HEK293T (cell line): ENCODE measurements around the gene BORCS6.

Experiments used
- CTCF ChIA-PET: fragments of 350-600 bp; formaldehyde crosslinking; extraction: SDS; loops from one replicate; lab custom pipeline; 2021; ENCODE audit warnings: antibody characterized with exemption, inconsistent platforms; lab: Yijun Ruan, JAX
- POLR2A ChIA-PET: fragments of 350-600 bp; formaldehyde crosslinking; extraction: SDS; loops from one replicate; lab custom pipeline; 2020; ENCODE audit warnings: antibody characterized with exemption, inconsistent platforms; lab: Yijun Ruan, JAX
- DNase-seq: peaks from one replicate; pipeline ENCODE4 v3.0.0; 2012; ENCODE audit warnings: mixed read lengths; ENCODE audit errors: extremely low spot score
- ARNT ChIP-seq: fragments of 450-650 bp; IDR thresholded peaks from 2 replicates; pipeline ENCODE4 v1.6.1; 2017; ENCODE audit warnings: mild to moderate bottlenecking
- BHLHE40 ChIP-seq: fragments of 450-650 bp; IDR thresholded peaks from 2 replicates; pipeline ENCODE4 v1.6.1; 2016; ENCODE audit warnings: mild to moderate bottlenecking, moderate library complexity, borderline replicate concordance
- CTBP1 ChIP-seq: fragments of 450-650 bp; IDR thresholded peaks from 2 replicates; pipeline ENCODE4 v1.6.1; 2016; ENCODE audit warnings: borderline replicate concordance
- ELF4 ChIP-seq: fragments of 450-650 bp; IDR thresholded peaks from 2 replicates; pipeline ENCODE4 v1.6.1; 2017; ENCODE audit warnings: antibody characterized with exemption
- FOXA1 ChIP-seq: fragments of 450-650 bp; IDR thresholded peaks from 2 replicates; pipeline ENCODE4 v1.6.1; 2016; ENCODE audit warnings: mild to moderate bottlenecking
- FOXK2 ChIP-seq: fragments of 450-650 bp; IDR thresholded peaks from 2 replicates; pipeline ENCODE4 v1.6.1; 2016; ENCODE audit warnings: mild to moderate bottlenecking
- FOXM1 ChIP-seq: fragments of 450-650 bp; IDR thresholded peaks from 2 replicates; pipeline ENCODE4 v1.6.1; 2017; ENCODE audit warnings: mild to moderate bottlenecking, borderline replicate concordance
- HDGF ChIP-seq: fragments of 450-650 bp; IDR thresholded peaks from 2 replicates; pipeline ENCODE4 v1.6.1; 2017; ENCODE audit warnings: antibody characterized with exemption, borderline replicate concordance
- L3MBTL2 ChIP-seq: fragments of 450-650 bp; conservative IDR thresholded peaks from 2 replicates; pipeline ENCODE4 v1.6.1; 2016; ENCODE audit warnings: mild to moderate bottlenecking
- LEF1 ChIP-seq: fragments of 450-650 bp; IDR thresholded peaks from 2 replicates; pipeline ENCODE4 v1.6.1; 2017; ENCODE audit warnings: mild to moderate bottlenecking, borderline replicate concordance
- NFRKB ChIP-seq: fragments of 450-650 bp; IDR thresholded peaks from 2 replicates; pipeline ENCODE4 v1.6.1; 2016; ENCODE audit warnings: mild to moderate bottlenecking, moderate library complexity
- PKNOX1 ChIP-seq: fragments of 450-650 bp; IDR thresholded peaks from 2 replicates; pipeline ENCODE4 v1.6.1; 2016
- SP1 ChIP-seq: fragments of 450-650 bp; IDR thresholded peaks from 2 replicates; pipeline ENCODE4 v1.6.1; 2017
- SUZ12 ChIP-seq: fragments of 450-650 bp; IDR thresholded peaks from 2 replicates; pipeline ENCODE4 v1.6.1; 2016; ENCODE audit warnings: mild to moderate bottlenecking
- TARDBP ChIP-seq: fragments of 450-650 bp; IDR thresholded peaks from 2 replicates; pipeline ENCODE4 v1.6.1; 2016
- ZNF384 ChIP-seq: fragments of 450-650 bp; IDR thresholded peaks from 2 replicates; pipeline ENCODE4 v1.6.1; 2016

BORCS6 gene

GRCh38 chr17:8163978-8164814, 25.8 kb downstream of the BORCS6 start:
- CTCF ChIA-PET = interaction anchor here (1.3 kb wide), 1 partner anchor 91 kb away, joined by 4 read pairs; no protein-coding TSS in a partner anchor
- no peak for DNase-seq
- POLR2A ChIA-PET = interaction anchor here (1.2 to 1.9 kb wide), 5 partner anchors 9 to 84 kb away, joined by 5 to 31 read pairs (median 7); partner anchors contain the start of genes CTC1, PFAS and TMEM107
- TF ChIP-seq SP1 (no peak), ZNF384 (no peak), FOXA1 (no peak), ELF4 (no peak), CTBP1 (no peak), TARDBP (no peak), PKNOX1 (no peak), BHLHE40 (no peak), HDGF (no peak), L3MBTL2 (no peak)

GRCh38 chr17:8162997-8163977, 26.7 kb downstream of the BORCS6 start:
- DNase-seq = peak; percentile 72
- ChIA-PET POLR2A (interaction anchor here (0.8 to 1.9 kb wide), 7 partner anchors 10 to 85 kb away, joined by 3 to 31 read pairs (median 5); partner anchors contain the start of genes CTC1, PFAS and TMEM107), CTCF (interaction anchor here (1.3 kb wide), 1 partner anchor 90 kb away, joined by 4 read pairs; no protein-coding TSS in a partner anchor)
- TF ChIP-seq L3MBTL2 (peak; percentile 79), LEF1 (no peak)

GRCh38 chr17:8162233-8162996, 27.6 kb downstream of the BORCS6 start, which contains the start of gene VAMP2:
Gene VAMP2, minus strand, starts transcription at chr17:8162948. Its CDS starts 69 bp downstream, at chr17:8162879.
- DNase-seq = no peak
- TF ChIP-seq LEF1 = peak; percentile 60; the same call in 1 of the 2 replicates
- TF ChIP-seq BHLHE40 = no peak
- no peak for TF ChIP-seq CTBP1
- TF ChIP-seq FOXK2 = no peak
- no peak for TF ChIP-seq NFRKB
- TF ChIP-seq FOXA1 = no peak
- POLR2A ChIA-PET = interaction anchor here (0.8 to 2.6 kb wide), 3 partner anchors 11 to 36 kb away, joined by 3 to 12 read pairs (median 3); no protein-coding TSS in a partner anchor
- CTCF ChIA-PET = no interaction called here

- TF ChIP-seq ELF4 (no peak), LEF1 (no peak), SUZ12 (no peak), PKNOX1 (no peak), TARDBP (no peak), FOXA1 (no peak), FOXM1 (no peak), SP1 (no peak), L3MBTL2 (no peak)
- CTCF ChIA-PET = no interaction called here
- POLR2A ChIA-PET = interaction anchor here (0.9 to 2.6 kb wide), 5 partner anchors 8 to 134 kb away, joined by 3 to 12 read pairs (median 3); partner anchors contain the start of genes PER1 and SLC25A35
- no peak for DNase-seq
Observed at GRCh38 chr17:8161289-8162232, 28.4 kb downstream of the BORCS6 start.

- ChIA-PET POLR2A (interaction anchor here (0.9 to 2.6 kb wide), 5 partner anchors 9 to 134 kb away, joined by 3 to 12 read pairs (median 3); partner anchors contain the start of genes PER1 and SLC25A35), CTCF (no interaction called here)
- no peak for DNase-seq
- TF ChIP-seq SP1 (no peak), ELF4 (no peak), BHLHE40 (no peak), L3MBTL2 (no peak), TARDBP (no peak), ARNT (no peak), FOXA1 (no peak), LEF1 (no peak), NFRKB (no peak), CTBP1 (no peak), ZNF384 (no peak), HDGF (no peak), PKNOX1 (no peak), SUZ12 (no peak), FOXM1 (no peak), FOXK2 (no peak)
Observed at GRCh38 chr17:8160741-8161221, 29.2 kb downstream of the BORCS6 start.
